SK-N-SH (cell line): ENCODE results near the gene LRP1. TPM values are rescaled to one million over a fixed set of nuclear protein-coding genes. Genes with fewer than 3 reads are reported as not detected.

ENCODE experiments used
- CTCF ChIA-PET: fragments of 300-600, 350-600 bp; formaldehyde crosslinking; extraction: SDS; loops from one replicate; lab custom pipeline; 2021; lab: Yijun Ruan, JAX
- POLR2A ChIA-PET: fragments of 350-600 bp; sonication (Branson Sonifier 250); formaldehyde crosslinking; extraction: SDS; loops from one replicate; lab custom pipeline; 2020; ENCODE audit warnings: antibody characterized with exemption, inconsistent platforms; lab: Yijun Ruan, JAX
- DNase-seq: peaks from one replicate; pipeline ENCODE4 v3.0.0; 2012
- H2AFZ ChIP-seq: fragments of 200-600 bp; sonication (generic); 2 replicates; pipeline ENCODE4 v1.8.1; 2016; ENCODE audit warnings: antibody characterized with exemption, mild to moderate bottlenecking, low read depth
- H3F3A ChIP-seq: fragments of 200-600 bp; sonication (generic); replicated peaks from 2 replicates; pipeline ENCODE3; 2016; ENCODE audit warnings: antibody characterized with exemption, mild to moderate bottlenecking; ENCODE audit not compliant: insufficient read depth
- H3K27ac ChIP-seq, 2 experiments: fragments of 200-500 bp in 1 of 2; fragments of 200-600 bp in 1 of 2; sonication (Bioruptor generic) in 1 of 2; sonication (generic), shearing (Covaris generic) in 1 of 2; 2 replicates each; pipeline versions ENCODE4 v1.5.1 to v1.6.1; 2014 to 2016; ENCODE audit warnings: low read depth in 2 of 2, inconsistent platforms in 1 of 2, low read length in 1 of 2, mild to moderate bottlenecking in 1 of 2, mixed read lengths in 1 of 2
- H3K27me3 ChIP-seq: fragments of 200-600 bp; sonication (generic), shearing (Covaris generic); 2 replicates; pipeline ENCODE4 v1.6.1; 2016; ENCODE audit warnings: mixed run types; ENCODE audit not compliant: insufficient read depth
- H3K36me3 ChIP-seq, 2 experiments: fragments of 200-500 bp in 1 of 2; fragments of 200-600 bp in 1 of 2; sonication (Bioruptor generic) in 1 of 2; sonication (generic) in 1 of 2; replicated peaks in 1 of 2; 2 replicates each; pipeline versions ENCODE3 to v1.5.1; 2014 to 2016; ENCODE audit warnings: low read length in 1 of 2, mild to moderate bottlenecking in 1 of 2; ENCODE audit not compliant: insufficient read depth in 2 of 2, control insufficient read depth in 1 of 2
- H3K4me1 ChIP-seq, 2 experiments: fragments of 200-500 bp in 1 of 2; fragments of 200-600 bp in 1 of 2; sonication (Bioruptor generic) in 1 of 2; sonication (generic), shearing (Covaris generic) in 1 of 2; 2 replicates each; pipeline versions ENCODE4 v1.5.1 to v1.6.1; 2014 to 2016; ENCODE audit warnings: low read depth in 1 of 2, low read length in 1 of 2, mixed run types in 1 of 2; ENCODE audit not compliant: insufficient read depth in 2 of 2, control insufficient read depth in 1 of 2
- H3K4me2 ChIP-seq: fragments of 200-600 bp; sonication (generic), shearing (Covaris generic); 2 replicates; pipeline ENCODE4 v1.6.1; 2017; ENCODE audit warnings: mixed run types
- H3K4me3 ChIP-seq, 2 experiments: fragments of 200-500 bp in 1 of 2; fragments of 200-600 bp in 1 of 2; sonication (Bioruptor generic) in 1 of 2; sonication (generic), shearing (Covaris generic) in 1 of 2; 2 replicates each; pipeline versions ENCODE4 v1.5.1 to v1.8.1; 2014 to 2016; ENCODE audit warnings: low read depth in 2 of 2, inconsistent platforms in 1 of 2, low read length in 1 of 2, mild to moderate bottlenecking in 1 of 2, mixed read lengths in 1 of 2, moderate library complexity in 1 of 2
- H3K79me2 ChIP-seq: fragments of 200-600 bp; sonication (generic); 2 replicates; pipeline ENCODE4 v1.8.1; 2017; ENCODE audit warnings: mild to moderate bottlenecking; ENCODE audit not compliant: insufficient read depth
- H3K9ac ChIP-seq: fragments of 200-600 bp; sonication (generic); 2 replicates; pipeline ENCODE4 v1.6.1; 2017; ENCODE audit warnings: mixed run types
- H3K9me2 ChIP-seq: fragments of 200-600 bp; sonication (generic); 2 replicates; pipeline ENCODE4 v1.6.1; 2017; ENCODE audit warnings: mixed run types
- H3K9me3 ChIP-seq: fragments of 200-600 bp; sonication (generic); 2 replicates; pipeline ENCODE4 v1.6.1; 2017; ENCODE audit warnings: mixed run types, mild to moderate bottlenecking, moderate library complexity
- H4K20me1 ChIP-seq: fragments of 200-600 bp; sonication (generic); 2 replicates; pipeline ENCODE4 v1.6.1; 2017; ENCODE audit warnings: mild to moderate bottlenecking, mixed run types; ENCODE audit not compliant: insufficient read depth
- ELF1 ChIP-seq: IDR thresholded peaks from 2 replicates; pipeline ENCODE4 v1.4.0; 2012
- EP300 ChIP-seq, 2 experiments: IDR thresholded peaks; 2 replicates each; pipeline versions ENCODE4 v1.4.0 to v1.6.1; 2012; ENCODE audit warnings: borderline replicate concordance in 1 of 2, low read depth in 1 of 2, low read length in 1 of 2
- EZH2phosphoT487 ChIP-seq: fragments of 200-600 bp; sonication (generic); IDR thresholded peaks from 2 replicates; pipeline ENCODE4 v1.6.1; 2017; ENCODE audit warnings: low read depth, mixed run types, mild to moderate bottlenecking, antibody characterized with exemption, moderate library complexity, borderline replicate concordance
- FOSL2 ChIP-seq: IDR thresholded peaks from 2 replicates; pipeline ENCODE4 v1.4.0; 2012; ENCODE audit warnings: low read depth, mild to moderate bottlenecking, moderate library complexity, borderline replicate concordance
- FOXJ3 ChIP-seq: sonication (generic); formaldehyde crosslinking; IDR thresholded peaks from 2 replicates; pipeline ENCODE4 v1.5.1; 2020; ENCODE audit warnings: mild to moderate bottlenecking, missing genetic modification reagents
- GABPA ChIP-seq: IDR thresholded peaks from 2 replicates; pipeline ENCODE4 v1.4.0; 2012; ENCODE audit warnings: low read depth, mild to moderate bottlenecking
- MEF2A ChIP-seq: IDR thresholded peaks from 2 replicates; pipeline ENCODE4 v1.4.0; 2012; ENCODE audit warnings: low read depth, borderline replicate concordance
- MXI1 ChIP-seq: IDR thresholded peaks from 2 replicates; pipeline ENCODE4 v1.6.1; 2012; ENCODE audit warnings: mild to moderate bottlenecking, low read depth, low read length, improper control_type of control experiment
- POLR2AphosphoS5 ChIP-seq: IDR thresholded peaks from 2 replicates; pipeline ENCODE4 v1.6.1; 2012; ENCODE audit warnings: low read depth, low read length
- RFX5 ChIP-seq: IDR thresholded peaks from 2 replicates; pipeline ENCODE4 v1.6.1; 2012; ENCODE audit warnings: mild to moderate bottlenecking, improper control_type of control experiment, low read length
- SIN3A ChIP-seq: IDR thresholded peaks from 2 replicates; pipeline ENCODE4 v1.6.1; 2012; ENCODE audit warnings: low read depth, mild to moderate bottlenecking, low read length, moderate library complexity, borderline replicate concordance
- SMC3 ChIP-seq: IDR thresholded peaks from 2 replicates; pipeline ENCODE4 v1.6.1; 2012; ENCODE audit warnings: low read depth, low read length, improper control_type of control experiment
- TCF12 ChIP-seq: IDR thresholded peaks from 2 replicates; pipeline ENCODE4 v1.4.0; 2012
- TEAD4 ChIP-seq: IDR thresholded peaks from 2 replicates; pipeline ENCODE4 v1.4.0; 2012; ENCODE audit warnings: mild to moderate bottlenecking, borderline replicate concordance; ENCODE audit not compliant: insufficient read depth
- YY1 ChIP-seq: IDR thresholded peaks from 2 replicates; pipeline ENCODE4 v1.4.0; 2012; ENCODE audit warnings: low read depth, mild to moderate bottlenecking
- WGBS: methylation state at CpG from one replicate; pipeline ENCODE4 v1.1.6; 2017; ENCODE audit warnings: low lambda C conversion rate; 5-methylcytosine and 5-hydroxymethylcytosine counted together
- polyA plus RNA-seq, 3 experiments: library from polyadenylated mRNA; depleted of rRNA; stranded (reverse); fragments of >200 nt; gene quantifications; 2 replicates each; pipeline ENCODE4 v1.2.3, GENCODE V29; 2012
- TF ChIP-seq, protein P1 (sequence below): fragments of 150-350 bp; IDR thresholded peaks from 2 replicates; pipeline ENCODE4 v1.6.1; 2016; ENCODE audit warnings: mild to moderate bottlenecking, low read depth, low read length
- TF ChIP-seq, protein P2 (sequence below): IDR thresholded peaks from 2 replicates; pipeline ENCODE4 v1.4.0; 2012; ENCODE audit warnings: low read depth
- TF ChIP-seq, protein P3 (sequence below): IDR thresholded peaks from 2 replicates; pipeline ENCODE4 v1.6.1; 2012; ENCODE audit warnings: mild to moderate bottlenecking, low read depth, low read length, moderate library complexity
- TF ChIP-seq, protein P4 (sequence below): fragments of 200-600 bp; sonication (generic); IDR thresholded peaks from 2 replicates; pipeline ENCODE4 v1.6.1; 2017; ENCODE audit warnings: antibody characterized with exemption, mild to moderate bottlenecking, moderate library complexity

LRP1 gene
- polyA plus RNA-seq, 1 of the 3 experiments (the other 2 are of a cell fraction): 55.0 TPM

DNA sequence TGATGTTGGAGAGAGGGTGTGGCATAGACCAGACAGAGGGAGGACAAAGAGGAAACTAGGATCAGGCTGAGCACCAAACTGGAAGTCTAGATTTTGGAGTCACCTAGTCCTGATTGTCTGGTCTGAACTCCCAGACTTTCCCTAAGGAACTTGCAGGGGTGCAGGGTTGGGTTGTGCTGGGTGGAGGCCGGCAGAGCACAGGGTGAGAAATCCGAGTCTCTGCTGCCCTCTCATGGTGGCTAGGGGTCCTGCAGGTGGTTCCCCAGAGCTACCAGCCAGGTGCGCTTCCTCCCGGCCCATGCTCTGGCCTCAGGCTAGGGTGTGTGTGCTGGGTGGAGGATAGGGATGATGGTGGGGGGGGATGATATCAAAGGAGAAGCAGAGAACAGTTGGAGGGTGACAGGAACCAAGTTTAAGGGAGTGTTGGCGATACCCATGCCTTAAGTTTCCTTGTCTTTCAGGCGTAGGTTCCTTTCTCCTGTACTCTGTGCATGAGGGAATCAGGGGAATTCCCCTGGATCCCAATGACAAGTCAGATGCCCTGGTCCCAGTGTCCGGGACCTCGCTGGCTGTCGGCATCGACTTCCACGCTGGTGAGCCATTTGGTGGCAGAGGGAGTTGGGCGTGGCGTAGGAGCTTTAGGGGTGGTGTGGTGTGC lies 54.8 kb downstream of the LRP1 start (continued):
- TF ChIP-seq, protein P1, sequence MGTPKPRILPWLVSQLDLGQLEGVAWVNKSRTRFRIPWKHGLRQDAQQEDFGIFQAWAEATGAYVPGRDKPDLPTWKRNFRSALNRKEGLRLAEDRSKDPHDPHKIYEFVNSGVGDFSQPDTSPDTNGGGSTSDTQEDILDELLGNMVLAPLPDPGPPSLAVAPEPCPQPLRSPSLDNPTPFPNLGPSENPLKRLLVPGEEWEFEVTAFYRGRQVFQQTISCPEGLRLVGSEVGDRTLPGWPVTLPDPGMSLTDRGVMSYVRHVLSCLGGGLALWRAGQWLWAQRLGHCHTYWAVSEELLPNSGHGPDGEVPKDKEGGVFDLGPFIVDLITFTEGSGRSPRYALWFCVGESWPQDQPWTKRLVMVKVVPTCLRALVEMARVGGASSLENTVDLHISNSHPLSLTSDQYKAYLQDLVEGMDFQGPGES: no peak
- TF ChIP-seq GABPA (no peak), SIN3A (no peak), EZH2phosphoT487 (no peak), MXI1 (no peak), RFX5 (no peak), SMC3 (peak; percentile 74), MEF2A (no peak), TEAD4 (no peak)
- TF ChIP-seq, protein P2, sequence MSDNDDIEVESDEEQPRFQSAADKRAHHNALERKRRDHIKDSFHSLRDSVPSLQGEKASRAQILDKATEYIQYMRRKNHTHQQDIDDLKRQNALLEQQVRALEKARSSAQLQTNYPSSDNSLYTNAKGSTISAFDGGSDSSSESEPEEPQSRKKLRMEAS: no peak

DNA sequence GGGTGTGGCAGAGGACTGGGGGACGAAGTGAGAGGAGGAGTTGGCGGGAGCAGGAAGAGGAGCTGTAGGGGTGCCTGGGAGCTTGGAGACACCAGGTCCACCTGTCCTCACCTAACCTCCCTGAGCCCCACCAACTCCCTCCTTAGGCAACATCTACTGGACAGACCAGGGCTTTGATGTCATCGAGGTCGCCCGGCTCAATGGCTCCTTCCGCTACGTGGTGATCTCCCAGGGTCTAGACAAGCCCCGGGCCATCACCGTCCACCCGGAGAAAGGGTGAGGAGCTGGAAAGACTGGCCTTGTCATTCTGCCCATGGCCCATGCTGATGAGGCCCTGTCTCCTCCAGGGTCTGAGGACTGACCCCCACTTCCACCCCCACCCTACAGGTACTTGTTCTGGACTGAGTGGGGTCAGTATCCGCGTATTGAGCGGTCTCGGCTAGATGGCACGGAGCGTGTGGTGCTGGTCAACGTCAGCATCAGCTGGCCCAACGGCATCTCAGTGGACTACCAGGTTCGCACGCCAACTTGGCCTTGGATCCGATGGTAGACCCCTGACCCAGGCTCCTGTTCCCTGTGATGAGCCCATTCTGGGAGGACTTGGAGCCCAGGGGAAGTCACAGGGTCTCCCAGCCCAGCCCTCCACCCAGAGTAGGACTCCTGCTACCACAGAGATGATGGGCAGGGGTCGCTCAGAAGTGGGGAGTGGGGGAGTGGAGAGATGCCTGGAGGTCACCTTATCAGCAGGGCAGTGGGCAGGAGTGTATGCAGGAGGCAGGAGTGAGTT lies 55.8 kb downstream of the LRP1 start:
- H2AFZ ChIP-seq: no peak overlapping the region
- no peaks in the 10 kb centered on the region for H3K9me2 ChIP-seq
- H3K27ac ChIP-seq: no peak overlapping the region
- peaks cover 26 to 78% of the 10 kb centered on the region in 2 experiments for H3K36me3 ChIP-seq
- no peaks in the 10 kb centered on the region for H3K79me2 ChIP-seq
- H3K4me1 ChIP-seq: no peaks in the 10 kb centered on the region
- TF ChIP-seq POLR2AphosphoS5 (no peak), FOSL2 (no peak), TCF12 (no peak), GABPA (no peak), ELF1 (no peak), EP300 (IDR thresholded peaks at IDR 0.05; ENCODE audit: borderline replicate concordance in 1 of 2, low read depth in 1 of 2, low read length in 1 of 2) (no peak), FOXJ3 (no peak), YY1 (no peak), EZH2phosphoT487 (no peak), SMC3 (no peak)
- TF ChIP-seq, protein P2: no peak
- TF ChIP-seq, protein P3, sequence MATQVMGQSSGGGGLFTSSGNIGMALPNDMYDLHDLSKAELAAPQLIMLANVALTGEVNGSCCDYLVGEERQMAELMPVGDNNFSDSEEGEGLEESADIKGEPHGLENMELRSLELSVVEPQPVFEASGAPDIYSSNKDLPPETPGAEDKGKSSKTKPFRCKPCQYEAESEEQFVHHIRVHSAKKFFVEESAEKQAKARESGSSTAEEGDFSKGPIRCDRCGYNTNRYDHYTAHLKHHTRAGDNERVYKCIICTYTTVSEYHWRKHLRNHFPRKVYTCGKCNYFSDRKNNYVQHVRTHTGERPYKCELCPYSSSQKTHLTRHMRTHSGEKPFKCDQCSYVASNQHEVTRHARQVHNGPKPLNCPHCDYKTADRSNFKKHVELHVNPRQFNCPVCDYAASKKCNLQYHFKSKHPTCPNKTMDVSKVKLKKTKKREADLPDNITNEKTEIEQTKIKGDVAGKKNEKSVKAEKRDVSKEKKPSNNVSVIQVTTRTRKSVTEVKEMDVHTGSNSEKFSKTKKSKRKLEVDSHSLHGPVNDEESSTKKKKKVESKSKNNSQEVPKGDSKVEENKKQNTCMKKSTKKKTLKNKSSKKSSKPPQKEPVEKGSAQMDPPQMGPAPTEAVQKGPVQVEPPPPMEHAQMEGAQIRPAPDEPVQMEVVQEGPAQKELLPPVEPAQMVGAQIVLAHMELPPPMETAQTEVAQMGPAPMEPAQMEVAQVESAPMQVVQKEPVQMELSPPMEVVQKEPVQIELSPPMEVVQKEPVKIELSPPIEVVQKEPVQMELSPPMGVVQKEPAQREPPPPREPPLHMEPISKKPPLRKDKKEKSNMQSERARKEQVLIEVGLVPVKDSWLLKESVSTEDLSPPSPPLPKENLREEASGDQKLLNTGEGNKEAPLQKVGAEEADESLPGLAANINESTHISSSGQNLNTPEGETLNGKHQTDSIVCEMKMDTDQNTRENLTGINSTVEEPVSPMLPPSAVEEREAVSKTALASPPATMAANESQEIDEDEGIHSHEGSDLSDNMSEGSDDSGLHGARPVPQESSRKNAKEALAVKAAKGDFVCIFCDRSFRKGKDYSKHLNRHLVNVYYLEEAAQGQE: no peak
- TF ChIP-seq, protein P4, sequence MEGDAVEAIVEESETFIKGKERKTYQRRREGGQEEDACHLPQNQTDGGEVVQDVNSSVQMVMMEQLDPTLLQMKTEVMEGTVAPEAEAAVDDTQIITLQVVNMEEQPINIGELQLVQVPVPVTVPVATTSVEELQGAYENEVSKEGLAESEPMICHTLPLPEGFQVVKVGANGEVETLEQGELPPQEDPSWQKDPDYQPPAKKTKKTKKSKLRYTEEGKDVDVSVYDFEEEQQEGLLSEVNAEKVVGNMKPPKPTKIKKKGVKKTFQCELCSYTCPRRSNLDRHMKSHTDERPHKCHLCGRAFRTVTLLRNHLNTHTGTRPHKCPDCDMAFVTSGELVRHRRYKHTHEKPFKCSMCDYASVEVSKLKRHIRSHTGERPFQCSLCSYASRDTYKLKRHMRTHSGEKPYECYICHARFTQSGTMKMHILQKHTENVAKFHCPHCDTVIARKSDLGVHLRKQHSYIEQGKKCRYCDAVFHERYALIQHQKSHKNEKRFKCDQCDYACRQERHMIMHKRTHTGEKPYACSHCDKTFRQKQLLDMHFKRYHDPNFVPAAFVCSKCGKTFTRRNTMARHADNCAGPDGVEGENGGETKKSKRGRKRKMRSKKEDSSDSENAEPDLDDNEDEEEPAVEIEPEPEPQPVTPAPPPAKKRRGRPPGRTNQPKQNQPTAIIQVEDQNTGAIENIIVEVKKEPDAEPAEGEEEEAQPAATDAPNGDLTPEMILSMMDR: no peak
- DNase-seq: no peak
- POLR2A ChIA-PET: no interaction called here
- no peak overlapping the region for H3K4me3 ChIP-seq
- H3K4me2 ChIP-seq: no peak overlapping the region
- H3F3A ChIP-seq: peaks cover 10% of the 10 kb centered on the region
- no peaks in the 10 kb centered on the region for H3K27me3 ChIP-seq
- WGBS: 86% methylated on average over 9 of the region's 22 CpGs
- CTCF ChIA-PET: interaction anchor here (0.9 to 31.5 kb wide), 12 partner anchors 10 to 121 kb away, joined by 3 to 616 read pairs (median 12); partner anchors contain the start of genes LRP1, LRP1-AS, NEMP1 and STAT6
- H4K20me1 ChIP-seq: no peaks in the 10 kb centered on the region
- H3K9ac ChIP-seq: no peak overlapping the region
- no peaks in the 10 kb centered on the region for H3K9me3 ChIP-seq
